Neural cell (in vitro differentiated cells): ENCODE data around the gene ABCA2. TPM values are rescaled to one million over a fixed set of nuclear protein-coding genes. Genes with fewer than 3 reads are reported as not detected.

Experiments
- H2AFZ ChIP-seq: fragments of 200-600, 300-800 bp; sonication (generic), shearing (Covaris generic); 2 replicates; pipeline ENCODE4 v1.6.0; 2014; ENCODE audit warnings: low read depth, mild to moderate bottlenecking, antibody characterized with exemption, low read length, moderate library complexity
- H3F3A ChIP-seq: fragments of 200-600 bp; shearing (Covaris generic); 2 replicates; pipeline ENCODE4 v1.6.1; 2016; ENCODE audit warnings: mild to moderate bottlenecking, moderate library complexity, mixed read lengths, antibody characterized with exemption, low read length; ENCODE audit not compliant: insufficient read depth, poor library complexity, severe bottlenecking
- H3K27ac ChIP-seq: fragments of 200-600, 300-800 bp; sonication (generic), shearing (Covaris generic); 2 replicates; pipeline ENCODE4 v1.5.1; 2014; ENCODE audit warnings: mild to moderate bottlenecking, low read length, moderate library complexity
- H3K27me3 ChIP-seq: fragments of 300-800, 200-600 bp; sonication (generic), shearing (Covaris generic); 2 replicates; pipeline ENCODE4 v1.6.0; 2014; ENCODE audit warnings: mild to moderate bottlenecking, low read depth, low read length, moderate library complexity; ENCODE audit not compliant: insufficient read depth
- H3K36me3 ChIP-seq: fragments of 300-800, 200-600 bp; sonication (generic), shearing (Covaris generic); 2 replicates; pipeline ENCODE4 v1.5.1; 2014; ENCODE audit warnings: mild to moderate bottlenecking, antibody characterized with exemption, low read length, moderate library complexity; ENCODE audit not compliant: insufficient read depth
- H3K4me2 ChIP-seq: fragments of 300-800, 200-600 bp; sonication (generic), shearing (Covaris generic); 2 replicates; pipeline ENCODE4 v1.6.0; 2014; ENCODE audit warnings: mild to moderate bottlenecking, low read length
- H3K4me3 ChIP-seq: fragments of 300-800, 200-600 bp; sonication (generic), shearing (Covaris generic); 2 replicates; pipeline ENCODE4 v1.5.1; 2014; ENCODE audit warnings: mild to moderate bottlenecking, low read length, moderate library complexity
- H3K79me2 ChIP-seq: fragments of 200-600 bp; shearing (Covaris generic); replicated peaks from 2 replicates; pipeline ENCODE4 v1.6.0; 2014; ENCODE audit warnings: mild to moderate bottlenecking, low read length, moderate library complexity; ENCODE audit not compliant: insufficient read depth
- H3K9ac ChIP-seq: fragments of 300-800, 200-600 bp; sonication (generic), shearing (Covaris generic); 2 replicates; pipeline ENCODE4 v1.6.1; 2016; ENCODE audit warnings: mild to moderate bottlenecking, low read length, mixed read lengths
- H3K9me2 ChIP-seq: fragments of 200-600 bp; shearing (Covaris generic); 2 replicates; pipeline ENCODE4 v1.6.1; 2016; ENCODE audit warnings: mild to moderate bottlenecking, low read length, mixed read lengths; ENCODE audit not compliant: insufficient read depth
- H3K9me3 ChIP-seq: fragments of 200-600, 300-800 bp; sonication (generic), shearing (Covaris generic); 2 replicates; pipeline ENCODE4 v1.6.1; 2016; ENCODE audit warnings: mild to moderate bottlenecking, mixed run types, low read length, moderate library complexity, mixed read lengths
- H4K20me1 ChIP-seq: fragments of 200-600 bp; shearing (Covaris generic); 2 replicates; pipeline ENCODE4 v1.6.1; 2016; ENCODE audit warnings: mild to moderate bottlenecking, mixed run types; ENCODE audit not compliant: insufficient read depth
- EP300 ChIP-seq: fragments of 450-650 bp; conservative IDR thresholded peaks from 2 replicates; pipeline ENCODE4 v1.6.1; 2014; ENCODE audit warnings: antibody characterized with exemption, mild to moderate bottlenecking, moderate library complexity; ENCODE audit not compliant: poor library complexity, severe bottlenecking
- EZH2 ChIP-seq: fragments of 200-600, 300-800 bp; shearing (Covaris generic), sonication (generic); IDR thresholded peaks from 2 replicates; pipeline ENCODE4 v1.6.1; 2014; ENCODE audit warnings: antibody characterized with exemption, low read length, borderline replicate concordance, mild to moderate bottlenecking; ENCODE audit not compliant: insufficient read depth, poor library complexity, severe bottlenecking
- MXI1 ChIP-seq: fragments of 450-650 bp; conservative IDR thresholded peaks from 2 replicates; pipeline ENCODE4 v1.6.1; 2014; ENCODE audit warnings: antibody characterized with exemption, mild to moderate bottlenecking; ENCODE audit not compliant: poor library complexity, severe bottlenecking
- POLR2AphosphoS5 ChIP-seq: IDR thresholded peaks from 2 replicates; pipeline ENCODE4 v1.6.1; 2012
- RAD21 ChIP-seq: fragments of 450-650 bp; conservative IDR thresholded peaks from 2 replicates; pipeline ENCODE4 v1.6.1; 2014; ENCODE audit warnings: antibody characterized with exemption, mild to moderate bottlenecking, moderate library complexity
- SMC3 ChIP-seq: fragments of 450-650 bp; conservative IDR thresholded peaks from 2 replicates; pipeline ENCODE4 v1.6.1; 2014; ENCODE audit warnings: antibody characterized with exemption, mild to moderate bottlenecking, moderate library complexity; ENCODE audit not compliant: poor library complexity
- TAF1 ChIP-seq: IDR thresholded peaks from 2 replicates; pipeline ENCODE4 v1.6.1; 2012; ENCODE audit warnings: low read depth
- polyA plus RNA-seq: library from polyadenylated mRNA; depleted of rRNA; stranded (reverse); fragments of >200 nt; gene quantifications from 2 replicates; pipeline ENCODE4 v1.2.3, GENCODE V29; 2014
- TF ChIP-seq, protein P1 (sequence below): IDR thresholded peaks from 2 replicates; pipeline ENCODE4 v1.6.1; 2012; ENCODE audit warnings: borderline replicate concordance
- TF ChIP-seq, protein P2 (sequence below): fragments of 450-650 bp; IDR thresholded peaks from 2 replicates; pipeline ENCODE4 v1.5.1; 2014; ENCODE audit warnings: antibody characterized with exemption, mild to moderate bottlenecking, moderate library complexity; ENCODE audit not compliant: poor library complexity, severe bottlenecking

The ABCA2 gene
- polyA plus RNA-seq, 1 donor from 2014 or later: 30.6 TPM

DNA sequence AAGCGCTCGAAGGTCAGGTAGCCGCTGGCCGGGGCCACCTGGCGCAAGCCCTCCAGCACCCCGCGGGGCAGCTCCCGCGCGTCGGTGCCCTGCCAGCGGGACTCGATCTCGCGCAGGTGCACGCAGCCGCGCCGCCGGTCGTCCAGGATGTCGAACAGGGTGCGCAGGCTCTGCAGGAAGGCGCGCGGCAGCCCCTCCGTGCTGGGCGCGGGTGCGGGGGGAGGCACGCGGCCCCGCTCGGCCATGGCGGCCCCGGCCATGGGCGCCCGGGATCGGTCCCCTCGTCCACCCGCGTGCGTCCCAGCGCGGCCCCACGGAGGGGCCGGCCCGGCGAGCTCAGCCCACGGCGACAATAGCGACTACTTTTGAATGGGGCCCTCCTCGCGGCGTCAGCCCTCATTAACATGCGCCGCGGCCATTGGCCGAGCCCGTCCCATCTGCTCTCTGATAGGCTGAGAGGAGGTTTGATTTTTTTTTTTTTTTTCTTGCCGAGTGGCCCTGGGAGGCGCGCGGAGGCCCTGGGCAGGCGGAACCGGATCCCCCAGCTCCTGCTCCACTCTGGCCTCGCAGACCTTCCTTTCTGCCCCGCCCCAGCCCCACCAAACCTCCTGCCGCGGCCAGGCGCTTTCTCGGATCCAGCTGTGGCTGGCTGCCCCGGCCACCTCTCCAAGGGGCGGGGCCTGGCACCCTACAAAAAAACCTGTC, 42.3 kb upstream of the ABCA2 start, which contains the start of gene SAPCD2:
Gene SAPCD2, minus strand, starts transcription at position 357 of the 705 bp plus-strand sequence. Its CDS starts 97 bp downstream, at position 260.
- TF ChIP-seq SMC3 (peak; percentile 11), TAF1 (no peak), MXI1 (peak; percentile 84), POLR2AphosphoS5 (peak; percentile 9)
- no peaks in the 10 kb centered on the region for H4K20me1 ChIP-seq
- H2AFZ ChIP-seq: no peak within 1 kb of the TSS
- H3F3A ChIP-seq: no peaks in the 10 kb centered on the region
- no peaks in the 10 kb centered on the region for H3K9me3 ChIP-seq
- H3K36me3 ChIP-seq: no peaks in the 10 kb centered on the region
- no peaks in the 10 kb centered on the region for H3K9me2 ChIP-seq
- peak within 1 kb of the TSS; percentile 59 for H3K4me3 ChIP-seq
- H3K4me2 ChIP-seq: no peak within 1 kb of the TSS
- H3K27ac ChIP-seq: no peak within 1 kb of the TSS
- H3K9ac ChIP-seq: no peak within 1 kb of the TSS
- peaks cover 25% of the 10 kb centered on the region for H3K27me3 ChIP-seq
- H3K79me2 ChIP-seq: no peaks in the 10 kb centered on the region

DNA sequence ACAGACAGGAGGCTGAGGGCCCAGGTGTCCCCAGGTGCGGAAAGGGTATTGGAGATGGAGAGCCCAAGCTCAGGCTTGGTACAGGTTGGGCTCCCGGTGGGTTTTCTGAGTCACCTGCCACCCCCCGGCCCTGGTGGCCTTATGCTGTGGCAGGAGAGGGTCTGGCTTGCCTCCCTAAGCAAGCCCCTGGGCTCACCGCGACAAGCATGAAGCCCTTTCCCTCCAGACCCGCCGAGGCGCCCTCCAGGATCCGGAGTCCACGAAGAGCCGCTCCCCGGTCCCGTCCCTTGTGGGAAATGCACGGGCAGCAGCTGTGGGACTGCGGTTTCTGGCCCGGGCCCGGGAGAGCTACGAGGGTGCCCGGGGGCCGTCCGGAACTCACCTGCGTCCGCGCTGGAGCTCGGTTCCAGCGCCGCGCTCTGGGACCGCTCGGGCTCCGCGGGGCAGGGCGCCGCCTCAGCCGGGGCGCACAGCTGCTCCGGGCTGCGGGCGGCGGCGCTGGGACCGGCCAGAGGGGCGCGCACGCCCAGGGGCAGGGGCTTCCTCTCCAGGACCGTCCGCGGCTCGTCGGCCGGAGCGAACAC, 41.6 kb upstream of the ABCA2 start:
- H3K27ac ChIP-seq: no peak overlapping the region
- H3K27me3 ChIP-seq: peaks cover 17% of the 10 kb centered on the region
- no peaks in the 10 kb centered on the region for H3F3A ChIP-seq
- H3K4me3 ChIP-seq: no peak overlapping the region
- TF ChIP-seq TAF1 (no peak), SMC3 (no peak), RAD21 (no peak), EP300 (no peak), POLR2AphosphoS5 (no peak), EZH2 (no peak), MXI1 (no peak)
- TF ChIP-seq, protein P1, sequence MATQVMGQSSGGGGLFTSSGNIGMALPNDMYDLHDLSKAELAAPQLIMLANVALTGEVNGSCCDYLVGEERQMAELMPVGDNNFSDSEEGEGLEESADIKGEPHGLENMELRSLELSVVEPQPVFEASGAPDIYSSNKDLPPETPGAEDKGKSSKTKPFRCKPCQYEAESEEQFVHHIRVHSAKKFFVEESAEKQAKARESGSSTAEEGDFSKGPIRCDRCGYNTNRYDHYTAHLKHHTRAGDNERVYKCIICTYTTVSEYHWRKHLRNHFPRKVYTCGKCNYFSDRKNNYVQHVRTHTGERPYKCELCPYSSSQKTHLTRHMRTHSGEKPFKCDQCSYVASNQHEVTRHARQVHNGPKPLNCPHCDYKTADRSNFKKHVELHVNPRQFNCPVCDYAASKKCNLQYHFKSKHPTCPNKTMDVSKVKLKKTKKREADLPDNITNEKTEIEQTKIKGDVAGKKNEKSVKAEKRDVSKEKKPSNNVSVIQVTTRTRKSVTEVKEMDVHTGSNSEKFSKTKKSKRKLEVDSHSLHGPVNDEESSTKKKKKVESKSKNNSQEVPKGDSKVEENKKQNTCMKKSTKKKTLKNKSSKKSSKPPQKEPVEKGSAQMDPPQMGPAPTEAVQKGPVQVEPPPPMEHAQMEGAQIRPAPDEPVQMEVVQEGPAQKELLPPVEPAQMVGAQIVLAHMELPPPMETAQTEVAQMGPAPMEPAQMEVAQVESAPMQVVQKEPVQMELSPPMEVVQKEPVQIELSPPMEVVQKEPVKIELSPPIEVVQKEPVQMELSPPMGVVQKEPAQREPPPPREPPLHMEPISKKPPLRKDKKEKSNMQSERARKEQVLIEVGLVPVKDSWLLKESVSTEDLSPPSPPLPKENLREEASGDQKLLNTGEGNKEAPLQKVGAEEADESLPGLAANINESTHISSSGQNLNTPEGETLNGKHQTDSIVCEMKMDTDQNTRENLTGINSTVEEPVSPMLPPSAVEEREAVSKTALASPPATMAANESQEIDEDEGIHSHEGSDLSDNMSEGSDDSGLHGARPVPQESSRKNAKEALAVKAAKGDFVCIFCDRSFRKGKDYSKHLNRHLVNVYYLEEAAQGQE: no peak
- TF ChIP-seq, protein P2, sequence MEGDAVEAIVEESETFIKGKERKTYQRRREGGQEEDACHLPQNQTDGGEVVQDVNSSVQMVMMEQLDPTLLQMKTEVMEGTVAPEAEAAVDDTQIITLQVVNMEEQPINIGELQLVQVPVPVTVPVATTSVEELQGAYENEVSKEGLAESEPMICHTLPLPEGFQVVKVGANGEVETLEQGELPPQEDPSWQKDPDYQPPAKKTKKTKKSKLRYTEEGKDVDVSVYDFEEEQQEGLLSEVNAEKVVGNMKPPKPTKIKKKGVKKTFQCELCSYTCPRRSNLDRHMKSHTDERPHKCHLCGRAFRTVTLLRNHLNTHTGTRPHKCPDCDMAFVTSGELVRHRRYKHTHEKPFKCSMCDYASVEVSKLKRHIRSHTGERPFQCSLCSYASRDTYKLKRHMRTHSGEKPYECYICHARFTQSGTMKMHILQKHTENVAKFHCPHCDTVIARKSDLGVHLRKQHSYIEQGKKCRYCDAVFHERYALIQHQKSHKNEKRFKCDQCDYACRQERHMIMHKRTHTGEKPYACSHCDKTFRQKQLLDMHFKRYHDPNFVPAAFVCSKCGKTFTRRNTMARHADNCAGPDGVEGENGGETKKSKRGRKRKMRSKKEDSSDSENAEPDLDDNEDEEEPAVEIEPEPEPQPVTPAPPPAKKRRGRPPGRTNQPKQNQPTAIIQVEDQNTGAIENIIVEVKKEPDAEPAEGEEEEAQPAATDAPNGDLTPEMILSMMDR: no peak
- no peaks in the 10 kb centered on the region for H3K9me2 ChIP-seq
- H3K79me2 ChIP-seq: no peaks in the 10 kb centered on the region
- no peaks in the 10 kb centered on the region for H3K9me3 ChIP-seq
- no peak overlapping the region for H3K4me2 ChIP-seq
- H3K9ac ChIP-seq: no peak overlapping the region
- no peaks in the 10 kb centered on the region for H4K20me1 ChIP-seq
- no peaks in the 10 kb centered on the region for H3K36me3 ChIP-seq
- H2AFZ ChIP-seq: no peak overlapping the region
